COLO829 (cell line): Measurements from ENCODE around the gene EIF2S3.
"Not testable (repeated sequence)": the region's sequence is repeated elsewhere in the genome, so short reads cannot be mapped to it uniquely, and the experiment has no call there.

ENCODE experiments used
- DNase-seq: peaks from one replicate; pipeline ENCODE4 v3.0.0; 2012; ENCODE audit warnings: low spot score

Gene EIF2S3

DNA sequence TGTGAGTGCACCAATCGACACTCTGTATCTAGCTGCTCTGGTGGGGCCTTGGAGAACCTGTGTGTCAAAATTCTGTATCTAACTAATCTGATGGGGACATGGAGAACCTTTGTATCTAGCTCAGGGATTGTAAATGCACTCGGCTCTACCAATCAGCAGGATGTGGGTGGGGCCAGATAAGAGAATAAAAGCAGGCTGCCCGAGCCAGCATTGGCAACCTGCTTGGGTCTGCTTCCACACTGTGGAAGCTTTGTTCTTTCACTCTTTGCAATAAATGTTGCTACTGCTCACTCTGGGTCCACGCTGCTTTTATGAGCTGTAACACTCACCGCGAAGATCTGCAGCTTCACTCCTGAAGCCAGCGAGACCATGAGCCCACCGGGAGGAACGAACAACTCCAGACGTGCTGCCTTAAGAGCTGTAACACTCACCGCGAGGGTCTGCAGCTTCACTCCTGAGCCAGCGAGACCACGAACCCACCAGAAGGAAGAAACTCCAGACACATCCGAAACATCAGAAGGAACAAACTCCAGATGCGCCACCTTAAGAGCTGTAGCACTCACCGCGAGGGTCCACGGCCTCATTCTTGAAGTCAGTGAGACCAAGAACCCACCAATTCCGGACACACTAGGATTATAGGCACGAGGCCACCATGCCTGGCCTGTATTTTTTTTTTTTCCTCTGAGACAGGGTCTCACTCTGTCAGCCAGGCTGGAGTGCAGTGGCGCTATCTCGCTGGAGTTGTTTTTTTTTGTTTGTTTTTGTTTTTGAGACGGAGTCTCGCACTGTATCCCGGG, 4.0 kb upstream of the EIF2S3 start:
- DNase-seq = not testable (repeated sequence)

DNA sequence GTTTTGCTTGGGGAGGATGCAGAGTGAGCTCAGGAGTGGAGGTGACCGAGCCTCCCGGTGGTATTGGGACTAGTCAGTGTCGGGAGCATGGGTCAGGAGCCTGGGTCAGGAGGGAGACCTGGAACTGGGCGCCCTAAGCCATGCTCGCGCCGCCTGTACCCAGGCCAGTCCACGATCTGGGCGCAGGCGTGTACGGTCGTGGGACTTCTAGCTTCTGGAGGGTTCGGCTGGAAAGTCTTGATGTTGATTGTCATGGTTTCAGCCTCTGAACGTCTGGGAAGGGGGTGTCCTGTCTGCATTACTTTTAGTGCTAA, 244 bp downstream of the EIF2S3 start:
- DNase-seq = no peak

DNA sequence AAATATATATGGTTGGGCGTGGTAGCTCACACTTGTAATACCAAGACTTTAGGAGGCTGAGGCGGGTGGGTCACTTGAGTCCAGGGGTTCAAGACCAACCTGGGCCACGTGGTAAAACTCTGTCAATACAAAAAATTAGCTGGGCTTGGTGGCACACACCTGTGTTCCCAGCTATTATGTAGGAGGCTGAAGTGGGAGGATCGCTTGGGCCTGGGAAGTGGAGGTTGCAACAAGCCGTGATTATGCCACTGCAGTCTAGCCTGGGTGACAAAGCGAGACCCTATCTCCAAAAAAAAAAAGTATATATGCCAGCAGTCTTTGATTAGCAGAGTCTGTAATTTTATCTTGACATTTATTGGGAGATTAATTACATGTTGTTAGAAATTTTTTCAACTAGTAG, 8.7 kb downstream of the EIF2S3 start:
- DNase-seq = no peak

DNA sequence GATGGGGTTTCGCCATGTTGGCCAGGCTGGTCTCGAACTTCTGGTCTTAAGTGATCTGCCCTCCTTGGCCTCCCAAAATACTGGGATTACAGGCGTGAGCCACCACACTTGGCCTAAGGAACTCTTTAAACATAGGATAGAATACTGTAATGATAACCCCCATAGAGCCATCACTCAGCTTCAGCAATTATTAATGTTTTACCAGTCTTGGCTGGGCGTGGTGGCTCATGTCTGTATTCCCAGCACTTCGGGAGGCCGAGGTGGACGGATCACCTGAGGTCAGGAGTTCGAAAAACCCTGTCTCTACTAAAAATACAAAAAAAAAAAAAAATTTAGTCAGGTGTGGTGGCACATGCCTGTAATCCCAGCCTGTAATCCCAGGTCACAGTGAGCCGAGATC, 15.1 kb downstream of the EIF2S3 start:
- no peak for DNase-seq

DNA sequence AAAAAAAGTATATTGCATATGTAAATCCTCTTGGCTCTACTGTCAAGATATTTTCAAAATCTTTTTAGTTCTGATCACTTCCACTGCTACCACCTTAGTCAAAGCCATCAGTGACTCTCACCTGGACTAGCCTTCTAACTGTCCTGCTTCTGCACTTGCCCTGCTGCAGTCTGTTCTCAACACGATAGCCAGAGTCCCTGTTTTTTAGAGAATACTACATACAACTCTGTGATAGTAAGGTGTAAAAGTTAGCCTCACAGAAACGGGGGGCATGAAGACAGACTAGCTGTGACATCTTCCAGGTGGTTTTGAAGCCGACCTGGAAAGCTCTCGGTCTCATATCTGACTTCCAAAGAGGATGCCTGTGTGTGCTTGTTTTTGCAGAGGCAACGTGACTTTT, 24.7 kb downstream of the EIF2S3 start:
- no peak for DNase-seq

DNA sequence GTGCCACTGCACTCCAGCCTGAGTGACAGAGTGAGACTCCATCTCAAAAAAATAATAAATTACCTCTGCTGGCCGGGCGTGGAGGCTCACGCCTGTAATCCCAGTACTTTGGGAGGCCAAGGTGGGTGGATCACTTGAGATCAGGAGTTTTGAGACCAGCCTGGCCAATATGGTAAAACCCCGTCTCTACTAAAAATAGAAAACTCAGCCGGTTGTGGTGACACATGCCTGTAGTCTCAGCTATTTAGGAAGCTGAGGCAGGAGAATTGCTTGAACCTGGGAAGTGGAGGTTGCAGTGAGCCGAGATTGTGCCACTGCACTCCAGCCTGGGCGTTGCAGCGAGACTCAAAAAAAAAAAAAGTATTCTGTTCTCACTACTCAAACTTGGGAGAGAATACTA, 25.5 kb downstream of the EIF2S3 start:
- DNase-seq = not testable (repeated sequence)

DNA sequence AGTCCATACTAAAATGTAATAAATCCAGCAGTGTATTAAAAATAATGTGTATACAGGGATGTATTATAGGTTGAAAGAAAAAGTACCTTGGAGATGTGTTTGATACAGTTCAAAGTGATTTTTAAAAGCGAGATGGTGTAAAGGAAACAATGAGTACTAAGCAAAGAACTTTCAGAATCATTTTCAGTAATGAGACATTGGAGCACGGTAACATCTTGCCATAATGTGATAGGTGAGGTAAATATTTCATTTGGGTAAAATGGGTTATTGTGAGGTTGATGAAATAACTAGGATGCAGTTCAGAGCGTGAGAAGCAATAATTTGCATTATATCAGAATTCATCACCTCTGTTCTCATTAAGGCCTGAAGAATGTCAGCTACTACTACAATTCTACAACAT, 25.9 kb downstream of the EIF2S3 start:
- no peak for DNase-seq

DNA sequence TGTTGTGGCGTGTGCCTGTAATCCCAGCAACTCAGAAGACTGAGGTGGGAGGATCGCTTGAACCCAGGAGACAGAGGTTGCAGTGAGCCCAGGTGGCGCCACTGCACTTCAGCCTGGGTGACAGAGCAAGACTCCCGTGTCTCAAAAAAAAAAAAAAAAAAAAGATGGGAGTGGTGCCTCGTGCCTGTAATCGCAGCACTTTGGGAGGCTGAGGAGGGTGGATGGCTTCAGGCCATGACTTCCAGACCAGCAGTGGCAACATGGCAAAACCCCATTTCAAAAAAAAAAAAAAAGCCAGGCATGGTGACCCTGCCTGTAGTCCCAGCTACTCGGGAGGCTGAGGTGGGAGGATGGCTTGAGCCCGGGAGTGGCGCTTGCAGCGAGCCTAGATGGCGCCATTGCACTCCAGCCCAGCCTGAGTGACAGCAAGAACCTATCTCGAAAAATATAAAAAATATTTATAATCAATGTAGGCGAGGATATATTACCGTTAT, 27.0 kb downstream of the EIF2S3 start:
- peak; percentile 6 for DNase-seq

DNA sequence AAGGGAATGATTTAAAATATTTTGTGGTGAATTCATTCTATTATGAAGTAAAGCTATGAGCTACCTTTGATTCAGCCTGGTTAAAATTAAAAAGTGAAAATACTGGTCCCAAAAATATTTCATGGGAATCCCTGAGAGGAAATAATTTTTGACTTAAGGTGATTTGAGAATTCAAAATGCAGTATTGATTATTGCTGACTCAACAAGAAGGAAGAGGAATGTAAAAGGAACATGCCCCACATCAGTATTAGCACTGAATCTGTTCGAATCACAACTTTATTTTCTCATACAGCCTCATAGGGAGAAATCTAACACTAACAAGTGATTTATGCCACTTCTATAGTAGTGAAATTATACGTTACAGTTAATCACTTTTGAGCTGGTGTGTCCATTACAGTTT, 27.7 kb downstream of the EIF2S3 start:
- no peak for DNase-seq

DNA sequence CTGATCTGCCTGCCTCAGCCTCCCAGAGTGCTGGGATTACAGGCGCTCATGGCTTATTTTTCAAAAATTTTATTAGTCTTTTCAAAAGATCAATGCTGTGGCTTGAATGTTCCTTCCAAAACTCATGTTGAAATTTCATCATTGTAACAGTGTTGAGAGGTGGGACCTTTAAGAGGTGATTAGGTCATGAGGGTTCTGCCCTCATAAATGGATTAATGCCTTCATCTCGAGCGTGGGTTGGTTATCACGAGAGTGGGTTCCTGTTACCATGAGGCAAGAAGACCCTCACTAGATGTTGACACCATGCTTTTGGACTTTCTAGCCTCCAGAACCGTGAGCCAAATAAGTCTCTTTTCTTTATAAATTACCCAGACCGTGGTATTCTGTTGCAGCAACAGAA, 30.3 kb downstream of the EIF2S3 start:
- DNase-seq = no peak

DNA sequence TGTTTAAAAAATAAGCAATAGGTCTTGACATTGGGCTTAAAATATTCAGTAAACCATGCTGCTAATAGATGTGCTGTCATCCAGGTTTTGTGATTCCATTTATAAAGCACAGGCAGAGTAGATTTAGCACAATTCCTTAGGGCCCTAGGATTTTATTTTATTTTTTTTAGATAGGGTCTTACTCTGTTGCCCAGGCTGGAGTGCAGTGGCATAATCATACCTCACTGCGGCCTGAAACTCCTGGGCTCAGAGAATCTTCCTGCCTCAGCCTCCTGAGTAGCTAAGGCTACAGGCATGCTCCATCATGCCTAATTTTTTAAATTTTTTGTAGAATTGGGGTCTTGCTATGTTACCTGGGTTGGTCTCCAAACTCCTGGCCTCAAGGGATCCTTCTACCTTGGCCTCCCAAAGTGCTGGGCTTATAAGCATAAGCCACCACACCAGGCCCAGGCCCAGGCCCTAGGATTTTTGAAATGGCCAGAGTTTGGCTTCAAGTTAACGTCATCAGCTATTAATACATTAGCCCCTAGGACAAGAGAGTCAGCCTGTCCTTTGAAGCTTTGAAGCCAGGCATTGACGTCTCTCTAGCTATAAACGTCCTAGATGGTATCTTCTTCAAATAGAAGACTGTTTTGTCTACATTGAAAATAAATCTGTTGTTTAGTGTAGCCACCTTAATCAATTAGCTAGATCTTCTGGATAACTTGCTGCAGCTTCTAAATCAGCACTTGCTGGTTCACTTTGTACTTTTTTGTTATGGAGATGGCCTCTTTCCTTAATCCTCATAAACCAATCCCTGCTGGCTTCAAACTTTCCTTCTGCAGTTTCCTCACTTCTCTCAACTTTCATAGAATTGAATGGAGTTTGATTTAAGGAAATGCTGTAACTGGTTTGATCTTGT, 35.8 kb downstream of the EIF2S3 start:
- no peak for DNase-seq

DNA sequence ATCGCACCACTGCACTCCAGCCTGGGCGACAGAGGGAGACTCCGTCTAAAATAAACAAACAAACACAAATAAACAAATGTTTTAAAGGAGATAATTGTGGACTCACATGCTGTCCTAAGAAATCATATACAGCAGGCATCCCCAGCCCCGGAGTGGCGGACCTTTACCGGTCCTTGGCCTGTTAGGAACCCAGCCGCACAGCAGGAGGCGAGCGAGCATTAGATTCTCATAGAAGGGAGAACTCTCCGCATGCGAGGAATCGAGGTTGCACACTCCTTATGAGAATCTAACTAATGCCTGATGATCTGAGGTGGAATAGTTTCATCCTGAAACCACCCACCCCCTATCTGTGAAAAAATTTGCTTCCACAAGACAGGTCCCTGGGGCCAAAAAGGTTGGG, 39.0 kb downstream of the EIF2S3 start:
- no peak for DNase-seq

DNA sequence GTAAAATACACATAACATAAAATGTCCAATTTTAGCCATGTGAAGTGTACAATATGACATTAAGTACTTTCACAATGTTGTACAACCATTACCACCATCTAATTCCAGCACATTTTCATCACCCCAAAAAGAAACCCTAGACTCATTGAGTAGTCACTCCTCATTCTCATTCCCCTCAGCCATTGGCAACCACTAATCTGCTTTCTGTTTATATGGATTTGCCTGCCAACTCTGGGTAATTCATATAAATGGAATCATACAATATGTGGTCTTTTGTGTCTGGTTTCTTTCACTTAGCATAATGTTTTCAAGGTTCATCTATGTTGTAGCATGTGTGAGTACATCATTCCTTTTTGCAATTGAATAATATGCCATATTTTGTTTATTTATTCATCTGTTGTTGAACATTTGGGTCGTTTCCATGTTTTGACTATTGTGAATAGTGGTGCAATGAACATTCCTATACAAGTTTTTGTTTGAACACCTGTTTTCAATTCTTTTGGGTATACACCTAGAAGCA, 43.0 kb downstream of the EIF2S3 start:
- no peak for DNase-seq

DNA sequence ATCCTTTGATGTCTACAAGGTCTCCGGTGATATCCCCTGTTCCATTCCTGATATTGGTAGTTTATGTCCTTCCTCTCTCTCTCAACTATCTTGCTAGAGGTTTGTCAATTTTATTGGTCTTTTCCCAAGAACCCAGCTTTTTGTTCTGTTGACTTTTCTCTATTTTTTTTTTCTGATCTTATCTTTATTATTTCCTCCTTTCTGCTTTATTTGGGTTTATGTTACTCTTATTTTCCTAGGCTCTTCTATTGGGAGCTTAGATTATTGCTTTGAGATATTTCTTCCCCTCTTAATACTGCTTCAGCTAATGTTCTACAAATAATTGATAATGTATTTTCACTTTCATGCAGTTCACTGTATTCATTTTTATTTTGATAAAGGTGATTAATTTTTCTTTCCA, 44.2 kb downstream of the EIF2S3 start:
- DNase-seq = no peak

DNA sequence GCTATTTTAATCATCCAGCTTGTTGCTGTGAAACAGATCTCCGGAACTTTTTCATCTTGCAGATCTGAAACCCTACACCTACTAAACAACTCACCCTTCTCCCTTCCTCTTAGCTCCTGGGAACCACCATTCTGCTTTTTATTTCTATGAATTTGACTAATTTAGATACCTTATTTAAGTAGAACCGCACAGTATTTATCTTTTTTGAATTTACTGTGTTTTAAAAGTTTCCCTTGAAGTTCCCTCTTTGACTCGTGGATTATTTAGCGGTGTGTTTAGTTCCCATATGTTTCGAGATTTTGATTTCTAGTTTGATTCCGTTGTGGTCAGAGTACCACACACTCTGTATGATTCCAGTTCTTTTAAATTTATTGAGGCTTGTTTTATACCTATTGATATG, 44.6 kb downstream of the EIF2S3 start:
- no peak for DNase-seq

DNA sequence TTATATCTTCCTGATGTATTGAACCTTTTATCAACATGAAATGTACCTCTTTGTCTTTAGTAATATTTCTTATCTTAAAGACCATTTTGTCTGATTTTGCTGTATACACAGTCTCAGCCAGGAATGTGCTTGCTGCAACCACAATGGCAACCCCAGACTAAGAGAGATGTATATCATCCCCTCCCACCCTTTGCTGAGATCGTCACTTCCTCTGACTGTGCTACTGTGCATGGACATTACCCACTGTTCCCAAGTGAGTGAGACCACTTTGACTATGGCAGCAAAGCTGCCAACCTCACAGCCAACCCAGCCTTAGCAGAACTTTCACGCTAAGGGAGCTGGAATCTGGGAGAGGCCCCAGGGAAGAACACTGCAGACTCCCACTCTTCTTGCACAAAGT, 46.0 kb downstream of the EIF2S3 start:
- DNase-seq = no peak

DNA sequence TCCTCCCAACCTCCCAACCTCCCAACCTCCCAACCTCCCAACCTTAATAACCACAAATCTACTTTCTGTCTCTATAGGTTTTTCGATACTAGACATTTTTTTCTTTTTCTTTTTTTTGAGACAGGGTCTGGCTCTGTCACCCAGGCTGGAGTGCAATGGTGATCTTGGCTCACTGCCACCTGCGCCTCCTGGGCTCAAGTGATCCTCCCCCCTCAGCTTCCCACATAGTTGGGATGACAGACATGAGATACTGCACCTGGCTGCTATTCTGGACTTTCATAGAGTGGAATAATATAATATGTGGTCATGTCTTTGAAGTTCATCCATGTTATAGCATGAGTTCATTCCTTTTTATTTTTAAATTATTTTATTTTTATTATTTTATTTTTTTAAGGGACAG, 55.3 kb downstream of the EIF2S3 start:
- DNase-seq = no peak

DNA sequence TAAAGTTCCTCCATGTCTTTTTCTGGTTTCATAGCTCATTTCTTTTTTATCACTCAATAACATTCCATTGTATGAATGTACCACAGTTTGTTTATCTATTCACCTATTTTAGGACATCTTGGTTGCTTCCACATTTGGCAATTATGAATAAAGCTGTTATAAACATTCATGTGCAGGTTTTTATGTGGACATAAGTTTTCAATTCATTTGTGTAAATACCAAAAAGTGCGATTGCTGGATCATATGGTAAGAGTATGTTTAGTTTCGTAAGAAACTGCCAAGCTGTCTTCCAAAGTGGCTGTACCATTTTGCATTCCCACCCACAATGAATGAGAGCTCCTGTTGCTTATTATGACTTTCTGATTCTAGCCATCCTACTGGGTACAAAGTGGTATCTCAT, 58.4 kb downstream of the EIF2S3 start:
- no peak for DNase-seq

DNA sequence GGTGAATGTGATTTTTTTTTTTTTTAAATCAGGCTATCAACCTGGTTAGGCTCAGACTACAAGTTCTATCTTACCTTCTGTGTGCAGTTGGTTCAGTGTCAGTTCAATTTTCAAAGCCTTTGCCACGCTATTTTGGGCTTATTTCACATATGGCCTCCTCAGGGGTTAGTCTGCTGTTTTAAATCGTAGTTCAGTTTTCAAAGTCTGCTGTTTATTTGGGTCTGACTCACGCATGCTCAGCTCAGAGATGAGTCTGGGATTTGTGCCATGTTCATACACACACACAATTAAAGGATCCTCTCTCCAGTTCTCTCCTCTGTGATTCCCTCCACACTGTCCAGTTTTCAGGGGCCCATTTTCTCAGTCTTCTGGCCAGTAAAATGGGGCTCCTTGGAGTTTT, 62.5 kb downstream of the EIF2S3 start:
- DNase-seq = no peak

DNA sequence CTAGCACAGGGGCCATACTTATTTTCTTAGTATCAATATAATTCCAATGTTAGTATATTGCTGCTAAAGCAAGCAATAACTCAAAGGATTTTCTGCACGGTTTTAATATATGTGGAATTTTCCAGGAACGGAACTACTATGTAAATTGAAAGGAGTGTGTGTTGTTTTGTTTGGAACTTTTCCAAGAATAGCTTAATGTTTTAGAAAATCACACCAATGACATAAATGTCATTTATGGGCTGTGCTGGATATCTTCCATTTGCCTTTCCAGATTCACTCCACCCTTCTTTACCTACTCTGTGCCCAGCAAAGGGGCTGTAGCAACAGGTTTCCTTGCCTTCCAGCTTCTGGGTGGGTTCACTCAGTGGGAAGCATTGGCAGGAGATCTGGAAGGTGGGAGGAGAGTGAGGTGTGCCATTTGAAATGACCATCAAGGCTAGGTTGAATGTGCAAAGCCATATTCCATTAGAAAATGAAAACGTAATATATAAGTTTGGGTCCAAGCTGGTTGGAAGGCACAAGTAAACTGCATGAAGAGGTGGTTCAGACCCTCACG, 69.6 kb downstream of the EIF2S3 start:
- no peak for DNase-seq

DNA sequence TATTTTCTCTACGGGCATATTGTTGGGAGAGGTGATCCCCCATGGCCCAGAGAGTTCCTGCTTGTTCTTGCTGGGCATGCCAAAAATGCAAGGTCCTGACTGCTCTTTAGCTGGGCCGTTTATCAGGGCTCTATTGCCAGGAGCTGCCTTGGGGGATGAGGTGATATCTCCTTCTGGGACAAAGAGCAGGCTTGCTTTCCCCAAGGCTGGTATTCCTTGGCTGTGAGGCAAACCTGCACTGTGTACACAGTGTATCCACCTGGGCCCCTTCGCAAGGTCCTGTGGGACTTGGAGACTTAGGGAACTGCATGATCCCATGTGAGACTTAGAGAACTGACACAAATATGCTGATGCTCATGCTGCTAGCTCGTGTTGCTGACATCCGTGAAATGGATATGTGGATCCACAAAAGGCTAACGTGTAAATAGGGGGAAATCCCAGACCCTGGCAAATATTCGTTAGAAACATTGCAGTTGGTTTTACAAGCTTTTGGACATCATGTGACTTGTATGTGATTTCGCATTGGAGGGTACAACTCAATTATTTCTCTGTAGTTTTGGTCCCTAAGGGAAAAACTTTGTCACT, 70.4 kb downstream of the EIF2S3 start:
- no peak for DNase-seq
